ENCODE measurements around the gene ERN2. TPM values are rescaled to one million over a fixed set of nuclear protein-coding genes. Genes with fewer than 3 reads are reported as not detected.

Gene ERN2
- total and polyA plus RNA-seq, 2 of the 13 experiments (the other 11 are each of a cell fraction or from before 2014, with no cell fraction given), result 2.2 to 3.5 TPM

DNA sequence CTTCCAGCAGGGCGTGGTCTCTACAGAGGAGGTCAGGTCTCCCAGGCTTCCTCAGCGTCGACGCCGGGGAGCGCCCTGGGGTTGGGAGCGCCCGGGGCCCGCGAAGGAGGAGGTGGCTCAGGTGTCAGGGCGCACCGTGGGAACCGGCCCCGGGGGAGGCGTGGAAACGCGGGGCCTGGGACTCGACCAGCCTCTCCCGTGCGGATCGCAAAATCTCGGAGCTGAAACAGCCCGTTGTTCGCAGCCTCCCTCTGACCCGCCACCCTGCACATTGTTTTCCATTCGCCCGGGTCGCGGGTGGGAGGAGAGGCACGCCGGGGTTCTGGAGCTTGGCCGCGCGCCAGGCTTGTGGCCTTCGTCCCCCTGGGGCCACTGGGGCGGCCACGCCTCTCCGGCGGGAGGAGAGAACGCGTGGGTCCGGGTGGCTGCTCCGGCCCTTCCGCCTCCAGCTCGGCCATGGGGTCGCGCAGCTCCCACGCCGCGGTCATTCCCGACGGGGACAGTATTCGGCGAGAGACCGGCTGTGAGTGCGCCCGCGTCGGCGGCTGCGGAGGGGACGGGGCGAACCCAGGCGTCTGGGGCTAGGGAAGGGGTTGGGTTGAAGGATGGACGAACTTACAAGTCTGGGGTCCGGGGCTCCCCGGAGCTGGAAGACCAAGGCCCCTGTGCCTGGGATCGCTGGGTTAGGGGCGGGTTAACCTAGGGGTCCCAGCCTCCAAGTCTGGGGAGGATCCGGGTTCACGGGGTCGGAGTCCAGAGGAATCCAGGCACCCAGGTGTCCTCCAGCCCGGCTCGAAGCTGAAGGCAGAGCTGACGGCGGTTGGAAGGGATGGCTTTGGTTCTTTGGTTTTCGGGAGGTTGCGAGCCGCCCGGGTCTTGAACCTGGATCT is 41.8 kb upstream of the ERN2 start, which contains the start of gene CHP2 (continued):
- TF ChIP-seq FOXK1 (CRISPR knock-in tag; IDR thresholded peaks at IDR 0.05; ENCODE audit: borderline replicate concordance, low read depth) (no peak), IRF2 (CRISPR knock-in tag; IDR thresholded peaks at IDR 0.05) (no peak), ZSCAN31 (CRISPR knock-in tag; IDR thresholded peaks at IDR 0.05; ENCODE audit: low read depth) (no peak), ZBTB8A (CRISPR knock-in tag; IDR thresholded peaks at IDR 0.05; ENCODE audit: borderline replicate concordance, low read depth) (no peak), ZNF282 (IDR thresholded peaks at IDR 0.05; ENCODE audit: partially characterized antibody) (no peak), MAZ (IDR thresholded peaks at IDR 0.05; ENCODE audit: borderline replicate concordance, low read depth, low read length) (no peak), MAZ (CRISPR knock-in tag; IDR thresholded peaks at IDR 0.05; ENCODE audit: low read depth) (no peak), CAMTA2 (CRISPR knock-in tag; IDR thresholded peaks at IDR 0.05; ENCODE audit: borderline replicate concordance) (no peak), DR1 (CRISPR knock-in tag; IDR thresholded peaks at IDR 0.05) (0 out of 2 replicates have a peak, but pooled peaks have one; percentile 26), PHF5A (CRISPR knock-in tag; IDR thresholded peaks at IDR 0.05; ENCODE audit: low read depth, unreplicated experiment) (no peak), ZNF530 (CRISPR knock-in tag; IDR thresholded peaks at IDR 0.05; ENCODE audit: low read depth) (no peak), MED13 (CRISPR knock-in tag; IDR thresholded peaks at IDR 0.05) (no peak), NFIC (IDR thresholded peaks at IDR 0.05; ENCODE audit: low read length) (no peak), ZNF264 (CRISPR knock-in tag; IDR thresholded peaks at IDR 0.05) (no peak), BHLHE40 (IDR thresholded peaks at IDR 0.05; ENCODE audit: low read length) (no peak), SMYD3 (CRISPR knock-in tag; IDR thresholded peaks at IDR 0.05) (no peak), SRSF9 (IDR thresholded peaks at IDR 0.05; ENCODE audit: borderline replicate concordance, insufficient read depth, low read depth, low read length, poor library complexity, severe bottlenecking) (no peak), REPIN1 (CRISPR knock-in tag; IDR thresholded peaks at IDR 0.05; ENCODE audit: borderline replicate concordance, low read depth) (no peak), ZNF207 (IDR thresholded peaks at IDR 0.05; ENCODE audit: borderline replicate concordance) (no peak)
- TF ChIP-seq, protein P1, sequence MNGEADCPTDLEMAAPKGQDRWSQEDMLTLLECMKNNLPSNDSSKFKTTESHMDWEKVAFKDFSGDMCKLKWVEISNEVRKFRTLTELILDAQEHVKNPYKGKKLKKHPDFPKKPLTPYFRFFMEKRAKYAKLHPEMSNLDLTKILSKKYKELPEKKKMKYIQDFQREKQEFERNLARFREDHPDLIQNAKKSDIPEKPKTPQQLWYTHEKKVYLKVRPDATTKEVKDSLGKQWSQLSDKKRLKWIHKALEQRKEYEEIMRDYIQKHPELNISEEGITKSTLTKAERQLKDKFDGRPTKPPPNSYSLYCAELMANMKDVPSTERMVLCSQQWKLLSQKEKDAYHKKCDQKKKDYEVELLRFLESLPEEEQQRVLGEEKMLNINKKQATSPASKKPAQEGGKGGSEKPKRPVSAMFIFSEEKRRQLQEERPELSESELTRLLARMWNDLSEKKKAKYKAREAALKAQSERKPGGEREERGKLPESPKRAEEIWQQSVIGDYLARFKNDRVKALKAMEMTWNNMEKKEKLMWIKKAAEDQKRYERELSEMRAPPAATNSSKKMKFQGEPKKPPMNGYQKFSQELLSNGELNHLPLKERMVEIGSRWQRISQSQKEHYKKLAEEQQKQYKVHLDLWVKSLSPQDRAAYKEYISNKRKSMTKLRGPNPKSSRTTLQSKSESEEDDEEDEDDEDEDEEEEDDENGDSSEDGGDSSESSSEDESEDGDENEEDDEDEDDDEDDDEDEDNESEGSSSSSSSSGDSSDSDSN (CRISPR knock-in tag; IDR thresholded peaks at IDR 0.05), result peak; percentile 54; the same call in 1 of the 2 replicates
- TF ChIP-seq, protein P2, sequence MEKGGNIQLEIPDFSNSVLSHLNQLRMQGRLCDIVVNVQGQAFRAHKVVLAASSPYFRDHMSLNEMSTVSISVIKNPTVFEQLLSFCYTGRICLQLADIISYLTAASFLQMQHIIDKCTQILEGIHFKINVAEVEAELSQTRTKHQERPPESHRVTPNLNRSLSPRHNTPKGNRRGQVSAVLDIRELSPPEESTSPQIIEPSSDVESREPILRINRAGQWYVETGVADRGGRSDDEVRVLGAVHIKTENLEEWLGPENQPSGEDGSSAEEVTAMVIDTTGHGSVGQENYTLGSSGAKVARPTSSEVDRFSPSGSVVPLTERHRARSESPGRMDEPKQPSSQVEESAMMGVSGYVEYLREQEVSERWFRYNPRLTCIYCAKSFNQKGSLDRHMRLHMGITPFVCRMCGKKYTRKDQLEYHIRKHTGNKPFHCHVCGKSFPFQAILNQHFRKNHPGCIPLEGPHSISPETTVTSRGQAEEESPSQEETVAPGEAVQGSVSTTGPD (CRISPR knock-in tag; IDR thresholded peaks at IDR 0.05), result no peak
- TF ChIP-seq, protein P3, sequence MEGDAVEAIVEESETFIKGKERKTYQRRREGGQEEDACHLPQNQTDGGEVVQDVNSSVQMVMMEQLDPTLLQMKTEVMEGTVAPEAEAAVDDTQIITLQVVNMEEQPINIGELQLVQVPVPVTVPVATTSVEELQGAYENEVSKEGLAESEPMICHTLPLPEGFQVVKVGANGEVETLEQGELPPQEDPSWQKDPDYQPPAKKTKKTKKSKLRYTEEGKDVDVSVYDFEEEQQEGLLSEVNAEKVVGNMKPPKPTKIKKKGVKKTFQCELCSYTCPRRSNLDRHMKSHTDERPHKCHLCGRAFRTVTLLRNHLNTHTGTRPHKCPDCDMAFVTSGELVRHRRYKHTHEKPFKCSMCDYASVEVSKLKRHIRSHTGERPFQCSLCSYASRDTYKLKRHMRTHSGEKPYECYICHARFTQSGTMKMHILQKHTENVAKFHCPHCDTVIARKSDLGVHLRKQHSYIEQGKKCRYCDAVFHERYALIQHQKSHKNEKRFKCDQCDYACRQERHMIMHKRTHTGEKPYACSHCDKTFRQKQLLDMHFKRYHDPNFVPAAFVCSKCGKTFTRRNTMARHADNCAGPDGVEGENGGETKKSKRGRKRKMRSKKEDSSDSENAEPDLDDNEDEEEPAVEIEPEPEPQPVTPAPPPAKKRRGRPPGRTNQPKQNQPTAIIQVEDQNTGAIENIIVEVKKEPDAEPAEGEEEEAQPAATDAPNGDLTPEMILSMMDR (CRISPR knock-in tag; IDR thresholded peaks at IDR 0.05), result 0 out of 2 replicates have a peak, but pooled peaks have one; percentile 6
- TF ChIP-seq, protein P4, sequence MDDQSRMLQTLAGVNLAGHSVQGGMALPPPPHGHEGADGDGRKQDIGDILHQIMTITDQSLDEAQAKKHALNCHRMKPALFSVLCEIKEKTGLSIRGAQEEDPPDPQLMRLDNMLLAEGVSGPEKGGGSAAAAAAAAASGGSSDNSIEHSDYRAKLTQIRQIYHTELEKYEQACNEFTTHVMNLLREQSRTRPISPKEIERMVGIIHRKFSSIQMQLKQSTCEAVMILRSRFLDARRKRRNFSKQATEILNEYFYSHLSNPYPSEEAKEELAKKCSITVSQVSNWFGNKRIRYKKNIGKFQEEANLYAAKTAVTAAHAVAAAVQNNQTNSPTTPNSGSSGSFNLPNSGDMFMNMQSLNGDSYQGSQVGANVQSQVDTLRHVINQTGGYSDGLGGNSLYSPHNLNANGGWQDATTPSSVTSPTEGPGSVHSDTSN (CRISPR knock-in tag; IDR thresholded peaks at IDR 0.05; ENCODE audit: borderline replicate concordance), result no peak

Data from HepG2 (cell line).